GM18505 (cell line): Measurements from ENCODE around the gene SLC30A3.
"Not testable (repeated sequence)": the region's sequence is repeated elsewhere in the genome, so short reads cannot be mapped to it uniquely, and the experiment has no call there.

Experiments
- ATAC-seq: cut with Tn5 transposase; IDR thresholded peaks from one replicate; pipeline ENCODE4 v1.9.1; 2021; ENCODE audit not compliant: unreplicated experiment
- POLR2A ChIP-seq: IDR thresholded peaks from 4 replicates; pipeline ENCODE4 v1.6.1; 2011; ENCODE audit warnings: borderline replicate concordance; ENCODE audit not compliant: insufficient read depth, insufficient read length; ENCODE audit errors: extremely low read depth

The SLC30A3 gene, protein sequence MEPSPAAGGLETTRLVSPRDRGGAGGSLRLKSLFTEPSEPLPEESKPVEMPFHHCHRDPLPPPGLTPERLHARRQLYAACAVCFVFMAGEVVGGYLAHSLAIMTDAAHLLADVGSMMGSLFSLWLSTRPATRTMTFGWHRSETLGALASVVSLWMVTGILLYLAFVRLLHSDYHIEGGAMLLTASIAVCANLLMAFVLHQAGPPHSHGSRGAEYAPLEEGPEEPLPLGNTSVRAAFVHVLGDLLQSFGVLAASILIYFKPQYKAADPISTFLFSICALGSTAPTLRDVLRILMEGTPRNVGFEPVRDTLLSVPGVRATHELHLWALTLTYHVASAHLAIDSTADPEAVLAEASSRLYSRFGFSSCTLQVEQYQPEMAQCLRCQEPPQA

GRCh38 chr2:27262379-27263286, at the start of gene SLC30A3:
Gene SLC30A3, minus strand, starts transcription at chr2:27263047. Its CDS starts 141 bp downstream, at chr2:27262906.
- no peak for ATAC-seq
- no peak for TF ChIP-seq POLR2A

GRCh38 chr2:27312152-27312551, 49.3 kb upstream of the SLC30A3 start:
- no peak for ATAC-seq
- no peak for TF ChIP-seq POLR2A

DNA sequence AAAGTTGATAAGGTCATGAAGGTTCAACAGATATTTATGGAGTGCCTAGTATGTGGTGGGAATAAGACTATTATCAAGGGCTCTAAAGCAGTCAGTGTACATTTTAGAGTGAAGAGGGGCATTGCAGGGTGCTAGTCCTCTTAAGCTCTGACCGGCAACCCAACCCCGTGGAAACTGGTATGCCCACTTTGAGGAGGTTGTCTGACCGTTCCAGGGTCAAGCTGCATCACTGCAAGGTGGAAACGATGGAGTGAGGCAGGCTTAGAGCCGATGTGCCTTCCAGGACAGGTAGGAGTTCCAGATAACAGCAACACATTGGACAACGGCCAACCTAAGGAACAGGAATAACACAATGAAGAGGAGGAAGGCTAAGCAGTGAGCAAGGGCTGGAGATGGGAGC, 46.8 kb upstream of the SLC30A3 start:
- ATAC-seq, result no peak
- TF ChIP-seq POLR2A, result no peak

DNA sequence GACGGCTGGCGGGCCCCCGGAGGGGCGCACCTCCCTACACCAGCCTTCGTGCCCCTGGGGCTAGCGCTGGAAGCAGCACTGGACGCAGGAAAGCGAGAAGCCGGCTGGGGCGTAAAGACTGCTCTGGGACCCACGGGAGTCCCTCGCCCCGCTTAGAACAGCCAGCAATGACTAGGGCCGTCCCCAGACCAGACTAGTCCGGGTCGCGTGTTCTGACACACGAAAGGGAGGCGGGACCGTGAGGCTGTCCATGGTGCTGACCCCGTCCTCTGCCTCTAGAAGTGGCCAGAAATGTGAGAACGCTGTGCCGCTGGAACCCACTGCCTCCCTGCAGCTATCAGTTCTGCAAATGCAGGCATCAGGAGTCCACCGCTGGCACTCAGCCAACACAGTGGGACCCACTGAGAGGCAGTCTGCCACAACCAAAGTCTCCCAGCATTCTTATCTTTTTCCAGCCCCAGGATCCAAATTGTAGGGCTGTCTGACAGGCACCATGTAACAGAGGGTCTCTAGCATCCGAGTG, 45.6 kb upstream of the SLC30A3 start, which contains the start of gene UCN:
UCN (minus strand) TSS at position 87 of the 523 bp plus-strand sequence. CDS start 550 bp downstream, outside the sequence.
- TF ChIP-seq POLR2A, result no peak
- ATAC-seq, result no peak

DNA sequence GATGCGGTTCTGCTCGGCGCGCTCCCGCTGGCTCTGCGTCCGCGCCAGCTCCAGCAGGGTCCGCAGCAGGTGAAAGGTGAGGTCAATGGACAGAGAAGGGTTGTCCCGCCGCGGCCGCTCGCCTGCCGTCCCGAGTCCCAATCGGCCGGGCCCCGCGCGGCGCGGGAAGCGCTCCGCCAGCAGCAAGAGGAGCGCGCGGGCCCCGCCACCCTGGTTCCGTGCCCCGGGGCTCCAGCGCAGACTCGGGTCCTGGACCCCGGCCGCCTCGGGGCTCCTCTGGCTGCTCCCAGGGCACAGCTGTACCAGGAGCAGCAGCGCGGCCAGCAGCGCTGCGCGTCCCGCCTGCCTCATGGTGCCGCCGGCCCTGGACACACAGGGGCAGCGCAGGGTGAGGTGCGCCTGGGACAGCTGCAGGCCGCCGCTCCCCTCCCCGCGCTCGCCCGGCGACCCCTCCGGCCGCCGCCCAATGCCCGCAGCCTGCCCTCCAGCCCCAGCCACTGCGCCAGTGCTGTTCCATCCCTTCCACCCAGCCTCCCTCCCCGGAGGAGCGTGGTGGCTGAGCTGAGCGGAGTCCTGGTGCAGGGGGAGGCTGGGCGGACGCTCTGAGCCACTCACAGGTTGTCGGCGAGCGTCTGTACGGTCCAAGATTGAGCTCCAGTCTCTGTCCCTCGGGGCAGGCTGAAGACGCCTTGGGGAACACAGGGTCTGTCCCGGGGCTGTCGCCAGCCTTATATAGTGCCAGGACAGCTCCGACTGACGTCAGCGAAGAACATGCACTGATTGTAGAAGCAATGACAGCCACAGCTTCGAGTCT, 44.9 kb upstream of the SLC30A3 start:
- no peak for TF ChIP-seq POLR2A
- ATAC-seq, result no peak

DNA sequence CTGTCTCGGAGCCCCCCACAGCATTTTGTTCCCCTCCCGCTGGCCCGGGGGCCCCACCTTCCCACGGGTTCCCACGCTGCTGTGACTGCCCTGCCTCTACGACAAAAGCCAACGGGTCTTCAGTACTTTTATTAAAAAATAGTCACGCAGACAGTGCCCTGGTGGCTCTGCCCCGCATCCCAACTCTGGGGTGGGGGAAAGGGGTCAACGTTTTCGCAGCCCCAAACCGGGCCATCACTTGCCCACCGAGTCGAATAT, 44.4 kb upstream of the SLC30A3 start:
- no peak for TF ChIP-seq POLR2A
- no peak for ATAC-seq

GRCh38 chr2:27306573-27307286, 43.9 kb upstream of the SLC30A3 start:
- no peak for ATAC-seq
- no peak for TF ChIP-seq POLR2A

DNA sequence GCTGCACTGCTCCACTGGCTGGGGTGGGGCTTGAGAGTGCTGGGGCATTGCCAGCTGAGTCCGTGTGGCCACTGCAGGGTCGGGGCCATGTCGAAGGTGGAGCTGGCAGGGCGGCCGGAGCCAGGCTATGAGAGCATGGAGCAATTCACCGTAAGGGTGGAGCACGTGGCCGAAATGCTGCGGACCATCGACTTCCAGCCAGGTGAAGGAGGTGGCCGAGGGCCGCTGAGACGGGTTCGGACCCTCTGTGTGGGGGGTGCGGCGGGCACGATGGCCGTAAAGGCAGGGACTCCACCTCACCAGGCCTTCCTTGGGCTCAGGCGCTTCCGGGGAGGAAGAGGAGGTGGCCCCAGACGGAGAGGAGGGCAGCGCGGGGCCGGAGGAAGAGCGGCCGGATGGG, 43.3 kb upstream of the SLC30A3 start:
- TF ChIP-seq POLR2A, result no peak
- no peak for ATAC-seq

DNA sequence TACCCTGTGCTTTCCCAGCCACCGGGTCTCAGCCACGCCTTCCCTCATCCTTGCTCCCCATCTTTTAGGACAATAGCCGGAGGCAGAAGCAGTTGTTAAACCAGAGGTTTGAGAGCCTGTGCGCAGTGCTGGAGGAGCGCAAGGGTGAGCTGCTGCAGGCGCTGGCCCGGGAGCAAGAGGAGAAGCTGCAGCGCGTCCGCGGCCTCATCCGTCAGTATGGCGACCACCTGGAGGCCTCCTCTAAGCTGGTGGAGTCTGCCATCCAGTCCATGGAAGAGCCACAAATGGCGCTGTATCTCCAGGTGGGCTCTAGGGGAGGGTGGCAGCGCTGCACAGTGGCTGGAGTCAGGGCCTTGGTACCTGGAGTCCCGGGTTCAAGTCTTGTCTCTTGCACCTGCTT, 42.7 kb upstream of the SLC30A3 start:
- no peak for ATAC-seq
- TF ChIP-seq POLR2A, result no peak

GRCh38 chr2:27304488-27305240, 41.8 kb upstream of the SLC30A3 start:
- no peak for TF ChIP-seq POLR2A
- no peak for ATAC-seq

DNA sequence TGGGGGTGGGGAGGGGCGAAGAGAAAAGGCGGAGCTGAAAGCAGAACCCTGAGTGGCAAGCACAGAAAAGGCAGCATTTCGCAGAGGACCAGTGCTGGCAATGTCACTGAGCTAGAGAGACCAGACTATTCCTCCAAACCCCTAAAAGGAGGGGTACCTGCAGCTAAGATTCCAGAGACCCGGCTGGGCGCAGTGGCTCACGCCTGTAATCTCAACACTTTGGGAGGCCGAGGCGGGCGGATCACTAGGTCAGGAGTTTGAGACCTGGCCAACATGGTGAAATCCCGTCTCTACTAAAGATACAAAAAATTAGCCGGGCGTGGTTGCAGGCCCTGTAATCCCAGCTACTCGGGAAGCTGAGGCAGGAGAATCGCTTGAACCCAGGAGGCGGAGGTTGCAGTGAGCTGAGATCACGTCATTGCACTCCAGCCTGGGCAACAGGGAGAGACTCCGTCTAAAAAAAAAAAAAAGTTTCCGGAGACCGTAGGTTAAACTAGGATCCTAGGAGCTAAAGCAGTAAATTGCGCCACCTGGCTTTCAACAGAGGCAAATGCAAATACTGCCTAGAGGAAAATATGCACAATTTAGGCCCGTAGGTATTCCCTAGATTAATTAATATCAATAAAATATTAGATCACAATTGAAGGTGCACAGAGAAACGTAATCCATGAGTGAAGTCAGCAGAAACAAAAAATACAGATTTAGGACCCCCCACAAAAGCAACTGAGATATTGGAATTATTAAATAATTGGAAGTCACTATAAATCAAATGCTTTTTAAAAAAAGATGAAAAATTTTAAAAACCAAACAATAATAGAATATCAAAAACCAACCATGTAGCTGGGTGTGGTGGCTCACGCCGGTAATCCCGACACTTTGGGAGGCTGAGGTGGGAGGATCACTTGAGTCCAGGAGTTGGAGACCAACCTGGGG, 40.5 kb upstream of the SLC30A3 start:
- no peak for ATAC-seq

DNA sequence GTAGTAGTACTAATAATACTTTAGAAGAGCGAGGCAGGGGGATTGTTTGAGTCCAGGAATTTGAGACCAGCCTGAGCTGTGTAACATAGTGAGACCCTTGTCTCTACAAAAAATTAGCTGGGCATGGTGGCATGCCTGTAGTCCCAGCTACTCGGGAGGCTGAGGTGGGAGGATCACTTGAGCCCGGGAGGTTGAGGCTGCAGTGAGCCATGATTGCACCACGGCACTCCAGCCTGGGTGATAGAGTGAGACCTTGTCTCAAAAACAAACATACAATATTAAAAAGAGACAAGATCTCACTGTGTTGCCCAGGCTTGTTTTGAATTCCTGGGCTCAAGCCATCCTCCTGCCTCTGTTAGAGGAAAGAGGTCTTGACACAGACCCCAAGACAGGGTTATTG, 37.8 kb upstream of the SLC30A3 start:
- ATAC-seq, result not testable (repeated sequence)

More for the DNA sequence above, 40.5 kb upstream of the SLC30A3 start:
- no peak for TF ChIP-seq POLR2A
